DOHH2 (cell line): ENCODE measurements around the gene EIF2S3B.

Experiments used
- H3F3A ChIP-seq: fragments of 200-600 bp; sonication (generic), shearing (Covaris generic); 2 replicates; pipeline ENCODE4 v1.6.0; 2016; ENCODE audit warnings: antibody characterized with exemption, mild to moderate bottlenecking; ENCODE audit not compliant: control insufficient read depth, insufficient read depth
- H3K27ac ChIP-seq: fragments of 200-600 bp; sonication (generic); 2 replicates; pipeline ENCODE4 v1.5.1; 2014; ENCODE audit warnings: low read depth, mild to moderate bottlenecking, low read length, moderate library complexity
- H3K27me3 ChIP-seq: fragments of 200-600 bp; sonication (generic); 2 replicates; pipeline ENCODE4 v1.6.1; 2014; ENCODE audit warnings: mild to moderate bottlenecking, low read length, mixed read lengths; ENCODE audit not compliant: control insufficient read depth
- H3K36me3 ChIP-seq: fragments of 200-600 bp; sonication (generic); 2 replicates; pipeline ENCODE4 v1.6.1; 2014; ENCODE audit warnings: mild to moderate bottlenecking, low read length, moderate library complexity, mixed read lengths; ENCODE audit not compliant: control insufficient read depth
- H3K4me1 ChIP-seq: fragments of 200-600 bp; sonication (generic); 2 replicates; pipeline ENCODE4 v1.6.1; 2014; ENCODE audit warnings: mild to moderate bottlenecking, low read length, mixed read lengths; ENCODE audit not compliant: control insufficient read depth
- H3K4me2 ChIP-seq: fragments of 200-600 bp; sonication (generic); 2 replicates; pipeline ENCODE4 v1.6.0; 2014; ENCODE audit warnings: mild to moderate bottlenecking, low read length, moderate library complexity
- H3K4me3 ChIP-seq: fragments of 200-600 bp; sonication (generic); 2 replicates; pipeline ENCODE4 v1.5.1; 2014; ENCODE audit warnings: mild to moderate bottlenecking, low read length, mixed read lengths
- H3K79me2 ChIP-seq: fragments of 200-600 bp; sonication (generic); 2 replicates; pipeline ENCODE4 v1.6.1; 2014; ENCODE audit warnings: mild to moderate bottlenecking, low read length, mixed read lengths; ENCODE audit not compliant: control insufficient read depth
- H3K9me2 ChIP-seq: fragments of 200-600 bp; sonication (generic); replicated peaks from 2 replicates; pipeline ENCODE4 v1.6.1; 2014; ENCODE audit warnings: mild to moderate bottlenecking, low read length, mixed read lengths; ENCODE audit not compliant: control insufficient read depth
- H3K9me3 ChIP-seq: fragments of 200-600 bp; sonication (generic); 2 replicates; pipeline ENCODE4 v1.6.1; 2014; ENCODE audit warnings: antibody characterized with exemption, low read length, mixed read lengths; ENCODE audit not compliant: control insufficient read depth, insufficient read depth
- H4K20me1 ChIP-seq: fragments of 200-600 bp; sonication (generic); 2 replicates; pipeline ENCODE4 v1.6.0; 2014; ENCODE audit warnings: low read depth, mild to moderate bottlenecking, antibody characterized with exemption, low read length, moderate library complexity; ENCODE audit not compliant: control insufficient read depth, insufficient read depth
- EZH2phosphoT487 ChIP-seq: fragments of 200-600 bp; sonication (generic); IDR thresholded peaks from 2 replicates; pipeline ENCODE4 v1.6.1; 2017; ENCODE audit warnings: borderline replicate concordance, mild to moderate bottlenecking, antibody characterized with exemption, low read length, moderate library complexity, mixed read lengths
- TF ChIP-seq, protein P1 (sequence below): fragments of 200-600 bp; sonication (generic); IDR thresholded peaks from one replicate; pipeline ENCODE4 v1.5.1; 2014; ENCODE audit warnings: antibody characterized with exemption, mild to moderate bottlenecking, low read depth, low read length; ENCODE audit not compliant: poor library complexity, severe bottlenecking

Gene EIF2S3B

DNA sequence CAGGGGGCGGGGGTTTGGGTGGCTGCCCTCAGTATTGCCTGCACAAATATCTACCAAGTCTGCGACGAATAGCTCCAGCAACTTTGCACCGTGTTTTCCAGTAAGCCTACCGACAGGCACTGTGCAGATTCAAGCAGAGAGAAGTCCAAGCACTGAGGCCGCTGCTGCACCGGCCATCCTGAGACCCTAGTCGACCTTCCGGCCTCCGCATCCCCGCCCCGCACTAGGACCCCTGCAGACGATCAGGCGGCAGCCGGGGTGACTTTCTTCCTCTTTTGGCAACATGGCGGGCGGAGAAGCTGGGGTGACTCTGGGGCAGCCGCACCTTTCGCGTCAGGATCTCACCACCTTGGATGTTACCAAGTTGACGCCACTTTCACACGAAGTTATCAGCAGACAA is at the start of gene EIF2S3B:
EIF2S3B (plus strand) TSS at position 271 of the 400 bp plus-strand sequence; CDS start at position 284, 13 bp downstream.
- Histone ChIP-seq H4K20me1 (no peaks in the 10 kb centered on the region), H3K36me3 (no peaks in the 10 kb centered on the region), H3K27me3 (no peaks in the 10 kb centered on the region), H3F3A (no peaks in the 10 kb centered on the region), H3K9me3 (peaks cover 3% of the 10 kb centered on the region; the same call in 1 of the 2 replicates), H3K4me3 (no peak within 1 kb of the TSS), H3K9me2 (no peaks in the 10 kb centered on the region), H3K79me2 (no peaks in the 10 kb centered on the region), H3K4me1 (peaks cover 5% of the 10 kb centered on the region; the same call in 1 of the 2 replicates), H3K27ac (no peak within 1 kb of the TSS), H3K4me2 (no peak within 1 kb of the TSS)
- TF ChIP-seq EZH2phosphoT487, result no peak
- TF ChIP-seq, protein P1, sequence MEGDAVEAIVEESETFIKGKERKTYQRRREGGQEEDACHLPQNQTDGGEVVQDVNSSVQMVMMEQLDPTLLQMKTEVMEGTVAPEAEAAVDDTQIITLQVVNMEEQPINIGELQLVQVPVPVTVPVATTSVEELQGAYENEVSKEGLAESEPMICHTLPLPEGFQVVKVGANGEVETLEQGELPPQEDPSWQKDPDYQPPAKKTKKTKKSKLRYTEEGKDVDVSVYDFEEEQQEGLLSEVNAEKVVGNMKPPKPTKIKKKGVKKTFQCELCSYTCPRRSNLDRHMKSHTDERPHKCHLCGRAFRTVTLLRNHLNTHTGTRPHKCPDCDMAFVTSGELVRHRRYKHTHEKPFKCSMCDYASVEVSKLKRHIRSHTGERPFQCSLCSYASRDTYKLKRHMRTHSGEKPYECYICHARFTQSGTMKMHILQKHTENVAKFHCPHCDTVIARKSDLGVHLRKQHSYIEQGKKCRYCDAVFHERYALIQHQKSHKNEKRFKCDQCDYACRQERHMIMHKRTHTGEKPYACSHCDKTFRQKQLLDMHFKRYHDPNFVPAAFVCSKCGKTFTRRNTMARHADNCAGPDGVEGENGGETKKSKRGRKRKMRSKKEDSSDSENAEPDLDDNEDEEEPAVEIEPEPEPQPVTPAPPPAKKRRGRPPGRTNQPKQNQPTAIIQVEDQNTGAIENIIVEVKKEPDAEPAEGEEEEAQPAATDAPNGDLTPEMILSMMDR, result no peak

DNA sequence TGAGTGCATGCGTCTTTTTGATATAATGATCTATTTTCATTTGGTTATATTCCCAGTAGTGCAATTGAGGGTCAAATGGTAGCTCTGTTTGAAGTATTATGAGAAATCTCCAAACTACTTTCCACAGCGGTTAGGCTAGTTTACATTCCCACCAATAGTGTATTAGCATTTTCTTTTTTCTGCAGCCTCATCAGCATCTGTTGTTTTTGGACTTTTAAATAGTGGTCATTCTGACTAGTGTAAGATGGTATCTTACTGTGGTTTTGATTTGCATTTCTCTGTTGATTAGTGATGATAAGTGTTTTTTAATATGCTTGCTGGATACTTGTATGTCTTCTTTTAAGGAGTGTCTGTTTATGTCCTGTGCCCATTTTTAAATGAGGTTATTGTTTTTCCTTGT is 48.8 kb upstream of the EIF2S3B start:
- Histone ChIP-seq H3K36me3 (no peaks in the 10 kb centered on the region), H3K27me3 (no peaks in the 10 kb centered on the region), H3K4me2 (no peak overlapping the region), H4K20me1 (no peaks in the 10 kb centered on the region), H3K9me2 (no peaks in the 10 kb centered on the region; the same call in 1 of the 2 replicates), H3K4me3 (no peak overlapping the region), H3K79me2 (no peaks in the 10 kb centered on the region), H3K27ac (no peak overlapping the region), H3K4me1 (peaks cover 7% of the 10 kb centered on the region), H3F3A (no peaks in the 10 kb centered on the region), H3K9me3 (peaks cover 10% of the 10 kb centered on the region; the same call in 1 of the 2 replicates)
- TF ChIP-seq, protein P1, result no peak
- no peak for TF ChIP-seq EZH2phosphoT487

- no peak overlapping the region for H3K4me2 ChIP-seq
- no peak for TF ChIP-seq EZH2phosphoT487
- TF ChIP-seq, protein P1, result no peak
- H3K27me3 ChIP-seq, result no peaks in the 10 kb centered on the region
- H3K9me3 ChIP-seq, result peaks cover 10% of the 10 kb centered on the region; the same call in 1 of the 2 replicates
- no peak overlapping the region for H3K27ac ChIP-seq
- H3K79me2 ChIP-seq, result no peaks in the 10 kb centered on the region
- no peaks in the 10 kb centered on the region for H3K9me2 ChIP-seq
- H3F3A ChIP-seq, result no peaks in the 10 kb centered on the region
- H3K36me3 ChIP-seq, result no peaks in the 10 kb centered on the region
- peaks cover 7% of the 10 kb centered on the region for H3K4me1 ChIP-seq
- no peaks in the 10 kb centered on the region for H4K20me1 ChIP-seq
- no peak overlapping the region for H3K4me3 ChIP-seq
Measured at GRCh38 chr12:10457760-10458159, 47.9 kb upstream of the EIF2S3B start.
